ENCODE measurements around the gene LDLRAD4. TPM values are rescaled to one million over a fixed set of nuclear protein-coding genes. Genes with fewer than 3 reads are reported as not detected.

The LDLRAD4 gene
- total and polyA plus RNA-seq, 2 donors (not counting 1 experiment from before 2014, with no cell fraction given) = 13.9 to 35.7 TPM

- no peaks in the 10 kb centered on the region for H3K9me3 Mint-ChIP-seq (ENCODE audit: insufficient read depth)
- 97% methylated on average over 8 of the region's 8 CpGs for WGBS (ENCODE audit: insufficient coverage)
- H3K4me3 Mint-ChIP-seq = no peak overlapping the region
- H2AFZ ChIP-seq (ENCODE audit: insufficient read depth, low read depth, low read length, poor library complexity, severe bottlenecking) = no peak overlapping the region
- H3K4me1 Mint-ChIP-seq = no peaks in the 10 kb centered on the region
- CTCF ChIA-PET = no interaction called here
- H3K27me3 Mint-ChIP-seq = peaks cover 8% of the 10 kb centered on the region
- H3K9me3 ChIP-seq (ENCODE audit: control extremely low read depth in 1 of 3, control insufficient read depth in 2 of 3, insufficient read depth in 1 of 3, low read length in 2 of 3) = no peaks in the 10 kb centered on the region
- H3K27ac Mint-ChIP-seq = no peak overlapping the region
- DNase-seq (no peak), ATAC-seq (ENCODE audit: low read depth) (no peak)
- H3K9ac ChIP-seq (ENCODE audit: low read length) = no peak overlapping the region
- TF ChIP-seq EZH2 (IDR thresholded peaks at IDR 0.05; ENCODE audit: borderline replicate concordance, insufficient read depth, low read depth, low read length, poor library complexity, severe bottlenecking) (no peak), CTCF (IDR thresholded peaks at IDR 0.05) (no peak)
- no peaks in the 10 kb centered on the region for H3K79me2 ChIP-seq (ENCODE audit: control insufficient read depth, insufficient read depth, low read length)
- H3K36me3 ChIP-seq (replicated peaks in 1 of 2; ENCODE audit: control extremely low read depth in 1 of 2, control insufficient read depth in 1 of 2, extremely low read depth in 1 of 2, insufficient read depth in 2 of 2, low read length in 1 of 2) = no peaks in the 10 kb centered on the region
- H3K4me3 ChIP-seq (ENCODE audit: control extremely low read depth in 1 of 5, extremely low read depth in 1 of 5, insufficient read depth in 1 of 5, low read depth in 2 of 5, low read length in 4 of 5) = no peak overlapping the region
- H3K4me1 ChIP-seq (ENCODE audit: control insufficient read depth in 2 of 2, insufficient read depth in 2 of 2, low read length in 2 of 2) = no peaks in the 10 kb centered on the region
- intact Hi-C loops (cut with micrococcal nuclease) = no loop called here
- no peaks in the 10 kb centered on the region for H4K20me1 ChIP-seq (ENCODE audit: control insufficient read depth, insufficient read depth, low read length, poor library complexity, severe bottlenecking)
- H3K27me3 ChIP-seq (replicated peaks in 1 of 4; ENCODE audit: control extremely low read depth in 1 of 4, control insufficient read depth in 3 of 4, insufficient read depth in 4 of 4, low read length in 3 of 4) = no peaks in the 10 kb centered on the region
- POLR2A ChIA-PET = no interaction called here
- H3K27ac ChIP-seq (ENCODE audit: low read length in 2 of 2) = no peak overlapping the region
- H3K4me2 ChIP-seq (replicated peaks; ENCODE audit: low read depth, low read length, poor library complexity, severe bottlenecking) = no peak overlapping the region
Observed at GRCh38 chr18:13291299-13291698, 72.7 kb downstream of the LDLRAD4 start.

- intact Hi-C loops (cut with micrococcal nuclease) = no loop called here
- Histone ChIP-seq H3K4me1 (ENCODE audit: control insufficient read depth in 2 of 2, insufficient read depth in 2 of 2, low read length in 2 of 2) (no peaks in the 10 kb centered on the region), H3K79me2 (ENCODE audit: control insufficient read depth, insufficient read depth, low read length) (no peaks in the 10 kb centered on the region), H2AFZ (ENCODE audit: insufficient read depth, low read depth, low read length, poor library complexity, severe bottlenecking) (no peak overlapping the region), H4K20me1 (ENCODE audit: control insufficient read depth, insufficient read depth, low read length, poor library complexity, severe bottlenecking) (no peaks in the 10 kb centered on the region), H3K27me3 (replicated peaks in 1 of 4; ENCODE audit: control extremely low read depth in 1 of 4, control insufficient read depth in 3 of 4, insufficient read depth in 4 of 4, low read length in 3 of 4) (no peaks in the 10 kb centered on the region), H3K4me3 (ENCODE audit: control extremely low read depth in 1 of 5, extremely low read depth in 1 of 5, insufficient read depth in 1 of 5, low read depth in 2 of 5, low read length in 4 of 5) (no peak overlapping the region), H3K9me3 (ENCODE audit: control extremely low read depth in 1 of 3, control insufficient read depth in 2 of 3, insufficient read depth in 1 of 3, low read length in 2 of 3) (no peaks in the 10 kb centered on the region), H3K36me3 (replicated peaks in 1 of 2; ENCODE audit: control extremely low read depth in 1 of 2, control insufficient read depth in 1 of 2, extremely low read depth in 1 of 2, insufficient read depth in 2 of 2, low read length in 1 of 2) (no peaks in the 10 kb centered on the region), H3K4me2 (replicated peaks; ENCODE audit: low read depth, low read length, poor library complexity, severe bottlenecking) (no peak overlapping the region), H3K27ac (ENCODE audit: low read length in 2 of 2) (no peak overlapping the region), H3K9ac (ENCODE audit: low read length) (no peak overlapping the region)
- WGBS (ENCODE audit: insufficient coverage) = 96% methylated on average over 5 of the region's 7 CpGs
- Mint-ChIP-seq H3K4me1 (no peaks in the 10 kb centered on the region), H3K27me3 (peaks cover 4% of the 10 kb centered on the region), H3K4me3 (no peak overlapping the region), H3K27ac (no peak overlapping the region), H3K9me3 (ENCODE audit: insufficient read depth) (no peaks in the 10 kb centered on the region)
- DNase-seq (no peak), ATAC-seq (ENCODE audit: low read depth) (no peak)
- POLR2A ChIA-PET = no interaction called here
- no peak for TF ChIP-seq CTCF (IDR thresholded peaks at IDR 0.05)
- TF ChIP-seq EZH2 (IDR thresholded peaks at IDR 0.05; ENCODE audit: borderline replicate concordance, insufficient read depth, low read depth, low read length, poor library complexity, severe bottlenecking) = no peak
- CTCF ChIA-PET = no interaction called here
Observed at GRCh38 chr18:13291745-13292447, 73.3 kb downstream of the LDLRAD4 start.
